ENCODE data around the gene PRPF38B.
"Not testable (repeated sequence)": the region's sequence is repeated elsewhere in the genome, so short reads cannot be mapped to it uniquely, and the experiment has no call there.

PRPF38B gene, protein sequence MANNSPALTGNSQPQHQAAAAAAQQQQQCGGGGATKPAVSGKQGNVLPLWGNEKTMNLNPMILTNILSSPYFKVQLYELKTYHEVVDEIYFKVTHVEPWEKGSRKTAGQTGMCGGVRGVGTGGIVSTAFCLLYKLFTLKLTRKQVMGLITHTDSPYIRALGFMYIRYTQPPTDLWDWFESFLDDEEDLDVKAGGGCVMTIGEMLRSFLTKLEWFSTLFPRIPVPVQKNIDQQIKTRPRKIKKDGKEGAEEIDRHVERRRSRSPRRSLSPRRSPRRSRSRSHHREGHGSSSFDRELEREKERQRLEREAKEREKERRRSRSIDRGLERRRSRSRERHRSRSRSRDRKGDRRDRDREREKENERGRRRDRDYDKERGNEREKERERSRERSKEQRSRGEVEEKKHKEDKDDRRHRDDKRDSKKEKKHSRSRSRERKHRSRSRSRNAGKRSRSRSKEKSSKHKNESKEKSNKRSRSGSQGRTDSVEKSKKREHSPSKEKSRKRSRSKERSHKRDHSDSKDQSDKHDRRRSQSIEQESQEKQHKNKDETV

DNA sequence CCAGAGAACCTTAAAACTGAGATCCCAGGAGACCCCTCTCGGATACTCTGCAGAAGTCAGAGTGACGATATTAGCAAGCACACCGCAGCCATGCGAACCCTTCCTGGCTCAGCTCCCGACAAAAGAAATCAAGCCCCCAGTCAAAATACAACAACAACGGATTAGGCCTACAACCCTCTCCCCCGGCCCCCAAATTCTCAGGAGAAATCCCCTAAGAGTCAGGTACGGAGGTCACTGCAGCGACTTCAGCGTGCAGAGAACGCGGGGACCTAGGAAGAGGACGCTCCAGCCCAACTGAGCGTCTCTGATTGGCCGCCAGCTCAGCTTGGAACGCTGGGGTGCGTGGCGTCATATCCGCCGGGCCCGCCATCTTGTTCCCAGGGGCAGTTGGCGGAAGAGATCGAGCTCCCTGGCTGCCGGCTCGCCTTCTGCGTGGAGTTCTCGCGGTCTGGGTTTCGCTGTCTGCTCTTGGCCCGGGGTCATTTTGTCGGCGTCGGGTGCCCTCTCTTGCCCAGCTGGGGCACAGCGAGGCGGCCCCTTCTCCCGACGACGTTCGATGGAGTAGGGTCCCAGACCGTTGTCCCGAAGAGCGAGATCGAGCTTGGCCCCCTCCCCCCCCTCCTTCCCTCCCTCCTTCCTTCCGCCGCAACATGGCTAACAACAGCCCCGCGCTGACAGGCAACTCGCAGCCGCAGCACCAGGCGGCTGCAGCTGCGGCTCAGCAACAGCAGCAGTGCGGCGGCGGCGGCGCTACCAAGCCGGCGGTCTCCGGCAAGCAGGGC is at the start of gene PRPF38B:
Gene PRPF38B (plus strand): TSS at position 369 of the 782 bp plus-strand sequence. CDS start 282 bp downstream, at position 651.
- peak; percentile 78 to 88 (median 86) for DNase-seq (ENCODE audit: low read depth in 3 of 3)

DNA sequence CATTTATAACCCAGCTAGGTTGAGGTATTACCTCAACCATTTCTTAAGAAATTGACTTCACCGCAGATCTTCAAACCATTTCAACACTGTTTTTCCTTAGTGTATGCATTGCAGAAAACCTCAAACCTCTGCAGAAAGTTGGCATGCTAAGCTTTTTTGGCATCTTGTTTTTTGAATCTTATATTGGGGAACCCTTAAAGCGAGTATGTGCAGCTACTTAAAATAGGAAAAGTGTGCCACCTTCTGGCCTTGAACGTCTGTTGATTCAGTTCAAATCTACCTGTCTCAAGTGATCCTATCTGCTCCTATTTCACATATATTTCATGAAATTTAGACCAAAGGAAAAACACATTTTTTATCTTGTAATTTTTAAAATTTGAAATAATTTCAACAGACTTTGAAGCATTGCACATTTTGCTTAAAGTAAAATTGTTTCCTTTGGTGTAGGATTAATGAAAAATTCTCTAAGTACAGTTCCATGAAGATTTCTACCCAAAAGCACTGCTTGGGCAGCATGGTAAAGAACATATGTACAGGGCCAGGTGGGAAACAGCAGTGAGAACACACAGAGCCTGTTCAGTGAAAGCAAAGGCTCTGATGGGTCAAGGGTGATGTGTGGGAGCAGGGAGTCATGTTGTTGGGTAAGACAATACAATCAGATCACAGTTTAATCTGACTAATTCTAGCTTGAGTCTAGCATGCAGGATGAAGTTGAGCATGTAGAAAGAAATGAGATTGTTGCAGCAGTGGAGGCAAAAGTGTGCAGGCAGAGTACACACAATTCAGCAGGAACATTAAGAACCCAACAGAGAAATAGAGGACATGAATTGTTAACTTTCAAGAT is 48.4 kb upstream of the PRPF38B start:
- peak in 1 of 3 experiments; percentile 38 for DNase-seq (ENCODE audit: low read depth in 3 of 3)

DNA sequence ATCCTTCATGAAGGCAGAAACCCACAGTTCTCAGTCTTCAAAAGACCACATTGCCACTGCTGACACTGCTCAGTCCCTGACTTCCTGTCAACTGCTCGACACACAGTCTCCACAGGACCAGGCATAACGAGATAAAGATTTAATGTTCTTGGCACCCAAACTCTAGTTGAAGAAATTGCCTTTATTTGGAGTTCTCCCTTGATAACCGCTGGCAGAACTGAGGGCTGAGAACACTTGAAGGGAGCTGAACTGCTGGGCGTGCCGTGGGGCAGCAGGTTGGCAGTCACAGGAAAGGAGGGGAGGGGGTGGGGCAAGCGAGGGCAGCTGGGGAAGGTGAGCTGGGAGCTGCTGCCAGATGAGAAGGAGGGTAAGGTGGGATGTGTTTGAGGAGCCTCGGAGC is 47.1 kb upstream of the PRPF38B start:
- peak in 1 of 3 experiments; percentile 17 for DNase-seq (ENCODE audit: low read depth in 3 of 3)

DNA sequence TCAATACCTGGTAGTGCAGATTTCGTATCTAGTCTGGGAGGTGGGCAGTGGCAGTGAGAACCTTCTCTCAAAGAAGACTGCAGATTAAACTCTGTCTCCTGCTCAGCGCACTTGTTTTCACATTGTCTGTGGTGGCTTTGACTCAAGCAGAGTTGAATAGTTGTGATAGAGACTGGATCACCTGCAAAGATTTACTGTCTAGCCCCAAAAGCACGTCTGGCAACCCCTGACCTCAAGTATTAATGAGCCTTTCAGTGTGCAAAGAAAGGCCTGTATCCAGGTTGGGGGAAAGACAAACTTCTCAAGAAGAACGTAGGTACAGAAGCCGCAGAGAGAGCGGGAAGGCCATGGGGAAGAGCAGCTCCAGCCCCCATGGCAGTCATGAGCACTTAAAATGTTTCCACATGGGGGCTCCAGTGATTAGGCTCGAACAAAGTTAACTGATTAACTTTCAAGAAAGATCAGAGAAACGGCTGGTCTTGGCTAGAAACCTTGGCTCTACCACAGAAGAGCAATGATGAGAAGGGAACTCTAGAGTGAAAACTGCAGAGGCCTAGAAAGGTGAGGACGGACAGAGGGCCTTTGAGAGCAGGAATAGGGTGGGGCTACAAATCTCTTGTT is 46.4 kb upstream of the PRPF38B start:
- no peak for DNase-seq (ENCODE audit: low read depth in 3 of 3)

DNA sequence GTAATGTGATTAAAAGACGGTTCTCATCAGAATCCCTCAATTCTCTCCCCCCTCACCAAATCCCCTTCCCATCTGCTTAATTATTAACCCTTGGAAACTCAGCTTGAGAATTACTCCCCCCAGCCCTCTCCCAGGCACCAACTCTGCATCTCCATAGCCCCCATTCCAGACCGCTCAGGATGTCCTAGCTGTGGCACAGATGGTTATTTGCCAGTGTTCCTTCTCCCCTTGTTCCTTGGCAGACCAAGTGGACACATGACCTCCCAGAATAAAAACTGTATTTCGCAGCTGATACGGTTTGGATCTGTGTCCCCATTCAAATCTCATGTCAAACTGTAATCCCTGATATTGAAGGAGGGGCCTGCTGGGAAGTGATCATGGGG is 45.9 kb upstream of the PRPF38B start:
- DNase-seq (ENCODE audit: low read depth in 3 of 3): no peak

DNA sequence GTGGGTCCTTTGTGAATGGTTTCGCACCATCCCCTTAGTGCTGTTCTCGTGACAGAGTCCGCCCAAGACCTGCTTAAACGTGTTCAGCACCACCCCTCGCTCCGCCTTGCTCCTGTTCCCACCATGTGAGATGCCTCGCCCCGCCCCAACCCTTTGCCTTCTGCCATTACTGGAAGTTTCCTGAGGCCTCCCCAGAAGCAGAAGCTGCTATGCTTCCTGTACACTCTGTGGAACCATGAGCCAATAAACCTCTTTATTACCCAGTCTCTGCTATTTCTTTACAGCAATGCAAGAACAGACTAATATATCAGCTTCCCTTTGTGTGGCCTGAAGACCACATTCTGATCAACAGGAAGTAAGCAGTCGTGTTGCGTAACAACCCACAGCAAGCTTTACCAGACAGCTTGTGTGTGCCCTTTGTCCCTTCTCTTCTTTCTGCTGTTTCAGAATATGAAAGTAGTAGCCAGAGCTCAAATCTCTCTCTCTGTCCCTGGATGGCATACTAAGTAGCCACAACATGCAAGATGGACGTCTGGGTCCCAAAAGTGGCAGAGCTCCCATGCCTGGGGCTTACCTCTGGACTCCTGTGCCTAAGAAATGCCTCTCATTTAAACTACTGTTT is 45.4 kb upstream of the PRPF38B start:
- DNase-seq (ENCODE audit: low read depth in 3 of 3): peak in 2 of 3 experiments; percentile 41 to 53

DNA sequence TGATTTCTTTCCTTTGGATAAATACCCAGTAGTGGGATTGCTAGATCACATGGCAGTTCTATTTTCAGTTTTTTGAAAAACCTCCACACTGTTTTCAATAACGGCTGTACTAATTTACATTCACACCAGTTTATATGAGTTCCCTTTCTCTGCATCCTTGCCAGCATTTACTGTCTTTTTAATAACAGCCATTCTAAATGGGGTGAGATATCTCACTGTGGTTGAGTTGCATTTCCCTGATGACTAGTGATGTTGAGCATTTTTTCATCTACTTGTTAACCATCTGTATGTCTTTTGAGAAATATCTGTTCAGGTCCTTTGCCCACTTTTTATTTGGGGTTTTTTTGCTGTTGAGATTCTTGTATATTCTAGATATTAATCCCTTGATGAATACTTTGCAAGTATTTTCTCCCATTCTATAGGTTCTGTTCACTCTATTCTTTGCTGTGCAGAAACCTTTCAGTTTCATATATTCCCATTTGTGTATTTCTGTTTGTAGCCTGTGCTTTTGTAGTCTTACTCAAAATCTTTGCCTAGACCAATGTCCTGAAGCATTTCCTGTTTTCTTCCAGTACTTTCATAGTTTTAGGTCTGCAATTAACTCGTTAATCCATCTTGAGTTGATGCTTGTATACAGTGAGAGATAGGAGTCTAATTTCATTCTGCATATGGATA is 38.5 kb upstream of the PRPF38B start:
- DNase-seq (ENCODE audit: low read depth in 3 of 3): no peak

DNA sequence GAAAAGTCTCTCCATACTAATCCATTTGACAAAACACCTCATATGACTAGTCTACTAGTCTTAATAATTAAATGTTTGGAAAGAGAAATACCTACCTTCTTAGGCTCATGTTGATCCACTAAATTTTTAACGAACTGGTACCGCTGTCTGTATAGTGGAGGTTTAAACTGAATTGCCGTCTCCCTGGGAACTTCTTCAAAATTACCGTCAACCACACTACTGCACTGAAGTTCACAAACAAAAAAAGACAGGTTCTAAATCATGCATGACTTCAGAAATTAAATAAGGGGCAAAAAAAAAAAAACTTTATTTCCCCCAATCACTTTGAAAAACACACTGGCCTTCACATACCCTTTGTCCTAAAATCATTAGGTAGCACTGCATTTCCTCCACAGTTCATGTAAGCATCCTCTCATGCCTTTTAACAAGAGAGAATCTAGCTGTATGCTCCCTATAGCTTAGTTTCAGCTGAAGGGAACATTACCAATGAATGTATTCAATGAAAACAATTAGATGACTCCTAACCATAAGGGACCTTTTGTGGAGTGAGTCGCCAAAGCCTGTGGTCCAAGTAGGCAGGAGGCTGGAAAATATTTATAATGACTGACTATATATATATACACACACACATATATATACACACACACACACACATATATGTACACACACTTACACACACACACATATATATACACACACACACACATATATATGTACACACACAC is 34.6 kb upstream of the PRPF38B start:
- DNase-seq (ENCODE audit: low read depth in 3 of 3): no peak

DNA sequence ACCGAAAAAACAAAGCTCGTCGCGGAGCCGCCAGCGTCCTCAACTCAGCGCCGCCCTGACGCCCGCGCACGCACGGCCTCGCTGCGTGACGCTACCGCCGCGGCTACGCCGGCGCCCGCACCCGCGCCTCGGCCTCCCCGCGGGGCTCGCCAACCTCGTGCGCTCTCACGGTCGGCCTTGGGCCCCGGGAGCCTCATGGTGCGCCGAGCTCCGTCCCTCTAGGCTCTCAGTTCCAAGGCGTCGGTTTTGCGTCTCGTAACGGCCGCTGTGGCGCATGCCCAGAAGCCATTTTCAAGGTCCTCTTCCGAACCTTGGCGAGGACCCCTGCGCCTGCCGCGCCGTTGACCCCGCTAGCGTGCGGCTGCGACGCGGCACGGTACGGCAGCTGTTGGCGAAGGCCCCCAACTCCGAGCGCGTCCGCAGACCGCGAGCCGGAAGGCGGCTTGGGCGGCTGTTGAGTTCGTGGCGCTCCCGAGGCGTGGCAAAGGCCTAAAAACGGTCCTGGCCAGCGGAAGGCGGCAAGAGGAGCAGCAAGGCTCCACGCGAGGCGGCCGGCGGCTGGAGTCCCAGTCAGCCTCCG is 31.0 kb upstream of the PRPF38B start, which contains the start of gene HENMT1:
Gene HENMT1 (minus strand): TSS at position 64 of the 580 bp plus-strand sequence. CDS start 1,209 bp downstream, outside the sequence.
- peak; percentile 52 to 60 (median 57) for DNase-seq (ENCODE audit: low read depth in 3 of 3)

DNA sequence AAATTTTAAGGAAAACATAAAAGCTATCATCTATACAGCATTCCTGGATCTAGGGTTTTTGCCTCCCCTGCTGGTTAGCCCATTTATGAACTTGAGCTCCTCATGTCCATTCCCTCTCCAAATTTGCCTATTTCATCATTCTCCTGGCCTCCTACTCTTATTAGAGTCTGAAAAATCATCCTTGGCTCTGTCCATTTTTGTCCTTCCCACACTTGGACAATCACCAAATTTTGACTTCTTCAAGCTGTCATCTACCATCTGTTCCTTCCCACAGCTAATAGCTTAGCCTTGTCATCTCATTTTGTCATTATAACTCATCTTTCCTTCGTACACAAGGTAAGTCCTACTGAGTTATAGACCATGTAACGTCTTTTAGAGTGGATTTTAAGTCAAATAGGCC is 29.0 kb upstream of the PRPF38B start:
- DNase-seq (ENCODE audit: low read depth in 3 of 3): no peak

DNA sequence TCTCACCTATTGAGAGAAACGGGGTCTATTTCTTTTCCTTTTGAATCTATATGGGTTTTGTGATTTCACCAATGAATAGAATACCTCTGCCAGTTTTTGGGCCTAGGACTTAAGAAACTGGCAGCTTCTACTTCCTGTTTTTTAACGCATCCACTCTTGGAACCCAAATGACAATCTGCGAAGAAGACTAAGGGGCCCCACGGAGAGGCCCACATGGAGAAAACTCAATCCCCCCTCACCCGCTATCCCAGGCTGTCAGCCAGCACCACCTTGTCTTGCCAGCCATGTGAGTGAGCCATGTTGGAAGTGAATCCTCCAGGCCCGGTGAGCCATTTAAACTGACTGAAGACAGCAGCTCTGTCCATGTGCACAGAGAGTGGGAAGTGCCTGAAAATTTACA is 27.6 kb upstream of the PRPF38B start:
- no peak for DNase-seq (ENCODE audit: low read depth in 3 of 3)

DNA sequence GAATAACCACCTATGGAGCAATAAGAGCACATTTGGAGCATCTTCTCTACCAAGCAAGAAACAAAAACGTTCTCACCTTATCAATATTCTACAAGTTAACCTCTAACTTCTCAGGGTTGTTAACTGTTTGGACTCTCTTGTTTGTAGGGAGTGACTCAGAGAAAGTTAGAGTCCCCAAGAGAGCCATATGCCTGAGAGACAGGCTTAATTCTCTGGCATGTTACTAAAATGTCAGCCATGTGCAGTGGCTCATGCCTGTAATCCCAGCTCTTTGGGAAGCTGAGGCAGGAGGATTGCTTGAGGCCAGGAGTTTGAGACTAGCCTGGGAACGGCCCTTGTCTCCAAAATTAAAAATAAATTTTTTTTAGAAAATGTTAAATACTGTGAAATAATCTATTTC is 27.0 kb upstream of the PRPF38B start:
- DNase-seq (ENCODE audit: low read depth in 3 of 3): no peak

DNA sequence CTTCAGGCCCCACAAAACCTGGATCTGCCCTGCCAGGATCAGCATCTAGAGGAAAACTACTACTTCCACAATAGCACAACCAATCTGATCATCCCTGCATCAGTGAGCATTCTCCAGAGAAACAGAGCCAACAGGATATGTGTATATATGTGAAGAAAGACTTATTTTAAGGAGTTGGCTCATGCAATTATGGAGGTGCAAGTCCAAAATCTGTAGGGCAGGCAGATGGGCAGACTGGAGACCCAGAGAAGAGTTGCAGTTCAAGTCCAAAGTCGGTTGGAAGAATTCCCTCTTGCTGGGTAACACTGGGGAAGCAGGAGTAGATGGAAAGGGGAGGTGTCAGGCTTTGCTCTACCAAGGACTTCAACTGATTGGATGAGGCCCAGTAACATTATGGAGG is 26.3 kb upstream of the PRPF38B start:
- no peak for DNase-seq (ENCODE audit: low read depth in 3 of 3)

DNA sequence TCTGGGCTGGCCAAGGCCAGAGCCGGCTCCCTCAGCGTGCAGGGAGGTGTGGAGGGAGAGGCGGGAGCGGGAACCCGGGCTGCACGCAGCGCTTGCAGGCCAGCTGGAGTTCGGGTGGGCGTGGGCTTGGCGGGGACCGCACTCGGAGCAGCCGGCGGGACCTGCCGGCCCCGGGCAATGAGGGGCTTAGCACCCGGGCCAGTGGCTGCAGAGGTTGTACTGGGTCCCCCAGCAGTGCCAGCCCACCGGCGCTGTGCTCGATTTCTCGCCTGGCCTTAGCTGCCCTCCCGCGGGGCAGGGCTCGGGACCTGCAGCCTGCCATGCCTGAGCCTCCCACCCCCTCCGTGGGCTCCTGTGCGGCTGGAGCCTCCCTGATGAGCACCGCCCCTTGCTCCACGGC is 24.7 kb upstream of the PRPF38B start:
- DNase-seq (ENCODE audit: low read depth in 3 of 3): not testable (repeated sequence)

DNA sequence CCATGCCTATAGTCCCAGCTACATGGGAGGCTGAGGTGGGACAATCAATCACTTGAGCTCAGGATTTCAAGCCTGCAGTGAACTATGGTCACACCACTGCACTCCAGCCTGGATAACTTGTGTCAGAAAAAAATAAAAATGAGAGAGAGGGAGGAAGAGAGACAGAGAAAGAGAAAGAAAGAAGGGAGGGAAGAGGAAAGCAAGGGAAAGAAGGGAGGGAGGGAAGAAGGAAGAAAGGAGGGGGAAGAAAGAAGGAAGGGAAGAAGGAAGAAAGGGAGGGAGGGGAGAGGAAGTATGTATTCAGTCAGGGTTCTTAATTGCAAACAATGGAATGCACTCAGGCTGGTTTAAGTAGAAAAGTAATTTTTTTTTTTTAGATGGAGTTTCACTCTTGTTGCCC is 23.3 kb upstream of the PRPF38B start:
- no peak for DNase-seq (ENCODE audit: low read depth in 3 of 3)

DNA sequence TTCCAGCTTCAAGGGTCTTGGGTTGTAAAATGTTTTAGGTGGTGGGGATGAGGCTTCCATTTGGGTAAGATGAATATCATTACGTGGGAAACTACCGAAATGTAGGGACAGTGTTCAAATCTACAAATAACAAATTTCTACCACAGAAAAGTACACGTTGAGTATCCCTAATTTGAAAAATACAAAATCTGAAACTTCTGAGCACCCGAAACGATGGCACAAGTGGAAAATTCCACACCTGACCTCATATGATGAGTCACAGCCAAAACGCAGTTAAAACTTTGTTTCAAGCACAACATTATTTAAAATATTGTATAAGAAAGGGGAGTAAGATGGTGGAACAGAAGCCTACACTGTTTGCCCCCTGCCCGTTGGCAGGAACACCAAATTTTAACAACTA is 22.4 kb upstream of the PRPF38B start:
- DNase-seq (ENCODE audit: low read depth in 3 of 3): no peak

DNA sequence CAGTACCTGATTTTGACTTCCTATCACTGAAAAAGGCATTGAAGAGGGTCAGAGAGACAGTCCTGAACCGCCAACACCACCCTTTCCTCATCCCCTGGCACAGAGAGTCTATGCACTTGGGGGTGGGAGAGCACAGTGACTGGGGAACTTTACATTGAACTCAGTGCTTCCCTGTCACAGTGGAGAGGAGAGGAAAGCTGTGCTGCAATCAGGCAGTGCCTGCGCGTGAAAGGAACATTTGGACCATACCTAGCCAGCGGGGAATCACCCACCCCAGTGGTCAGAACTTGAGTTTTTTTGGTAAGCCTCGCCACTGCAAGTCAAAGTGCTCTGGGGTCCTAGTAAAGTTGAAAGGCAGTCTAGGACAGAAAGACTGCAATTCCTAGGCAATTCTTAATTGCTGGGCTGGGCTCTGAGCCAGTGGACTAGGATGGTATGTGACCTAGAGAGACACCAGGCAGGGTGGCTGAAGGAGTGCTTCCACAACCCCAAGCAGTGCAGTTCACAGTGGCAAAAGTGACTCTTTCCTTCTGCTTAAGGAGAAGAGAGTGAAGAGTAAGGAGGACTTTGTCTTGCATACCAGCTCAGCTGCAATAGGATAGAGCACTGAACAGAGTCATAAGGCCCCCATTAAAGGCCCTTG is 21.9 kb upstream of the PRPF38B start:
- no peak for DNase-seq (ENCODE audit: low read depth in 3 of 3)

DNA sequence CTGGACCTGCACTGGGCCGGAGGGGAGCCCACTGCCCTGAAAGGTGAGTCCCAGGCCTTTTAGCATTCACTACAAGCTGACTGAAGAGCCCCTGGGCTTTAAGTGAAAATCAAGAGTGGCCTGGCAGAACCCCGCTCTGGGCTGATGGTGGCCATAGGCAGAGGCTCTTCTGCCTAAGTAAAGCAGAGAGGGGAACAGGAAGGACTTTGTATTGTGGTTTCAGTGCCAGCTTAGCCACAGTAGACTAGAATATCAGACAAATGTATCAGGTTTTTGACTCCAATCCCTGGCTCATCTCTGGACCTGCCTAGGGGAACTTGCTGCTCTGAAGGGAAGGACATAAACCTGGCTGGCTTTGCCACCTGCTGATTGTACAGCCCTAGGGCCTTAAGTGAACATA is 21.0 kb upstream of the PRPF38B start:
- no peak for DNase-seq (ENCODE audit: low read depth in 3 of 3)

DNA sequence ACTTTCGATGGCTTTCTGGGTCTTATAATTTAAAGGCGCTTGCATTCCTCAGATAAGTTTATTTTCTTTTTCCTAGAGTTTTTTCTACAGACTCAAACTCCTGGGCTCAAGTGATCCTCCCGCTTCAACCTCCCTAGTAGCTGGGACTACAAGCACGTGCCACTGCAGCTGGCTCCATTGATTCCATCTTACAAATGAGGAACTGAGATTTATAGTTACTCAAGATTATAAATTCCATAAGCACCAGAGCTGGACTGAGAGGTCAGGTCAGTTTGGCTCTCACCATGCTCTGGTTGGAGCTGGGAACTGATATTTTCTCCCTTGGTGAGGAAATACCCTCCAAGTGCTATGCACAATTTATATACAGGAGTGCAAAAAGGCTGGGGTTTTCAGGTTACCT is 13.4 kb upstream of the PRPF38B start:
- DNase-seq (ENCODE audit: low read depth in 3 of 3): no peak
